HCT116 (cell line): ENCODE results near the gene TULP4. TPM values are rescaled to one million over a fixed set of nuclear protein-coding genes. Genes with fewer than 3 reads are reported as not detected.
"Not testable (repeated sequence)": the region's sequence is repeated elsewhere in the genome, so short reads cannot be mapped to it uniquely, and the experiment has no call there.

Source experiments
- ATAC-seq: fragments of 200-7000 bp; cut with Tn5 transposase; 2 replicates; pipeline ENCODE4 v1.9.1; 2020; ENCODE audit warnings: mild to moderate bottlenecking, moderate library complexity
- BruUV-seq: library from RNA; stranded (reverse); fragments of 400-500 nt; replicated peaks from 2 replicates; lab custom pipeline; 2021; lab: Mats Ljungman, UMichigan
- CTCF ChIA-PET: fragments of 300-600 bp; sonication (Branson Sonifier 250); formaldehyde crosslinking; loops from one replicate; lab custom pipeline; 2021; ENCODE audit warnings: antibody characterized with exemption; lab: Charles Lee
- POLR2A ChIA-PET: fragments of 300-600, 350-600 bp; sonication (Branson Sonifier 250); formaldehyde crosslinking; loops from one replicate; lab custom pipeline; 2021; ENCODE audit warnings: antibody characterized with exemption; lab: Charles Lee
- RAD21 ChIA-PET, 2 experiments: fragments of 300-600 bp; sonication (Branson Sonifier 250); formaldehyde crosslinking; loops; one replicate each; lab custom pipeline; 2023; ENCODE audit warnings: low total read pairs in 2 of 2; ENCODE audit not compliant: uncharacterized antibody in 2 of 2, unreplicated experiment in 2 of 2, low non-redundant PET in 1 of 2; lab: Charles Lee
- DNase-seq: peaks from one replicate; pipeline ENCODE4 v3.0.0-alpha.2; 2010; ENCODE audit warnings: low read depth, low spot score
- H2AFZ ChIP-seq: fragments of 200-600 bp; shearing (Covaris generic), sonication (generic); 2 replicates; pipeline ENCODE4 v1.6.1; 2017; ENCODE audit warnings: low read depth, mixed run types, mixed read lengths, antibody characterized with exemption, low read length; ENCODE audit not compliant: poor library complexity, severe bottlenecking
- H3K27ac ChIP-seq: 2 replicates; pipeline ENCODE4 v1.5.1; 2012; ENCODE audit warnings: low read depth, low read length
- H3K27me3 ChIP-seq: fragments of 200-600 bp; sonication (generic); 2 replicates; pipeline ENCODE4 v1.6.1; 2016; ENCODE audit warnings: mixed run types, low read length, mixed read lengths; ENCODE audit not compliant: insufficient read depth
- H3K36me3 ChIP-seq, 2 experiments: fragments of 200-500 bp in 1 of 2; fragments of 200-600 bp in 1 of 2; sonication (Bioruptor generic) in 1 of 2; sonication (generic) in 1 of 2; 2 replicates each; pipeline versions ENCODE4 v1.5.1 to v1.6.1; 2014 to 2016; ENCODE audit warnings: low read length in 2 of 2, inconsistent platforms in 1 of 2, mixed read lengths in 1 of 2, mixed run types in 1 of 2; ENCODE audit not compliant: insufficient read depth in 2 of 2, control insufficient read depth in 1 of 2
- H3K4me1 ChIP-seq, 2 experiments: fragments of 200-600 bp in 1 of 2; sonication (generic) in 1 of 2; 2 replicates each; pipeline versions ENCODE4 v1.5.1 to v1.6.1; 2012 to 2017; ENCODE audit warnings: low read length in 2 of 2, inconsistent platforms in 1 of 2, mild to moderate bottlenecking in 1 of 2, mixed read lengths in 1 of 2, mixed run types in 1 of 2, moderate library complexity in 1 of 2; ENCODE audit not compliant: insufficient read depth in 2 of 2, control insufficient read depth in 1 of 2
- H3K4me2 ChIP-seq: fragments of 200-600 bp; sonication (generic); 2 replicates; pipeline ENCODE4 v1.6.1; 2017; ENCODE audit warnings: mixed run types, low read length, mixed read lengths
- H3K4me3 ChIP-seq, 2 experiments: fragments of 200-600 bp in 1 of 2; sonication (generic) in 1 of 2; replicated peaks in 1 of 2; 2 replicates each; pipeline ENCODE4 v1.5.1; 2011 to 2016; ENCODE audit warnings: low read length in 2 of 2, control low read depth in 1 of 2, low read depth in 1 of 2, mild to moderate bottlenecking in 1 of 2, mixed read lengths in 1 of 2, mixed run types in 1 of 2
- H3K79me2 ChIP-seq: fragments of 200-600 bp; sonication (generic); 2 replicates; pipeline ENCODE4 v1.6.1; 2017; ENCODE audit warnings: mild to moderate bottlenecking, mixed run types, low read length, moderate library complexity, mixed read lengths; ENCODE audit not compliant: insufficient read depth
- H3K9ac ChIP-seq: fragments of 200-600 bp; sonication (generic); 2 replicates; pipeline ENCODE4 v1.6.1; 2016; ENCODE audit warnings: low read length, mixed read lengths
- H3K9me2 ChIP-seq: fragments of 200-600 bp; sonication (generic), shearing (Covaris generic); 2 replicates; pipeline ENCODE4 v1.6.1; 2017; ENCODE audit warnings: mixed run types, mild to moderate bottlenecking, moderate library complexity; ENCODE audit not compliant: insufficient read depth
- H3K9me3 ChIP-seq, 2 experiments: fragments of 200-500 bp in 1 of 2; fragments of 200-600 bp in 1 of 2; sonication (Bioruptor generic) in 1 of 2; sonication (generic) in 1 of 2; 2 replicates each; pipeline ENCODE4 v1.6.1; 2014 to 2017; ENCODE audit warnings: low read length in 2 of 2, mixed read lengths in 2 of 2, inconsistent platforms in 1 of 2, low read depth in 1 of 2, mild to moderate bottlenecking in 1 of 2, mixed run types in 1 of 2, moderate library complexity in 1 of 2; ENCODE audit not compliant: control insufficient read depth in 1 of 2, insufficient read depth in 1 of 2
- H4K20me1 ChIP-seq: fragments of 200-600 bp; sonication (generic), shearing (Covaris generic); 2 replicates; pipeline ENCODE4 v1.6.1; 2017; ENCODE audit warnings: mixed run types, mild to moderate bottlenecking, moderate library complexity; ENCODE audit not compliant: insufficient read depth
- intact Hi-C: fragments of 100-400 bp; cut with micrococcal nuclease; formaldehyde crosslinking; loops from 2 replicates; pipeline ENCODE4 v1.10.0; 2022
- total RNA-seq: library from RNA; stranded (reverse); gene quantifications from one replicate; pipeline ENCODE4 v1.2.1, GENCODE V29; 2021; ENCODE audit not compliant: unreplicated experiment

The TULP4 gene
- total RNA-seq, 1 experiment from 2014 or later = 70.8 TPM

DNA sequence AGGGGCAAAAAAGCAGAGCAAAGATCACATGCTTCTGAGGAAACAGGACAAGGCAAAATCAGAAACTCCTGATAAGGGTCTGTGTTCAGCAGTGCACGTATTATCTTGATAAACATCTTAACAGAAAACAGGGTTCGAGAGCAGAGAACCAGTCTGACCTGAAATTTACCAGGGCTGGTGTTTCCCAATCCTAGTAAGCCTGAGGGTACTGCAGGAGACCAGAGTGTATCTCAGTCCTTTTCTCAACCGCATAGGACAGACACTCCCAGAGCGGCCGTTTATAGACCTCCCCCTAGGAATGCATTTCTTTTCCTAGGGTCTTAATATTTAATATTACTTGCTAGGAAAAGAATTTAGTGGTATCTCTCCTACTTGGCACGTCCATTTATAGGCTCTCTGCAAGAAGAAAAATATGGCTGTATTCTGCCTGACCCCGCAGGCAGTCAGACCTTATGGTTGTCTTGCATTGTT is 15.4 kb upstream of the TULP4 start:
- H3K4me1 ChIP-seq, H3K79me2 ChIP-seq, H4K20me1 ChIP-seq, POLR2A ChIA-PET, H3K9ac ChIP-seq, RAD21 ChIA-PET, H2AFZ ChIP-seq, H3K4me3 ChIP-seq, H3K4me2 ChIP-seq, H3K27me3 ChIP-seq, DNase-seq, H3K9me2 ChIP-seq, H3K9me3 ChIP-seq, ATAC-seq, BruUV-seq, H3K27ac ChIP-seq, intact Hi-C loops, CTCF ChIA-PET: not testable (repeated sequence)
- peaks cover 0 to 11% of the 10 kb centered on the region in 2 experiments; a peak in 2 of 4 replicates for H3K36me3 ChIP-seq

DNA sequence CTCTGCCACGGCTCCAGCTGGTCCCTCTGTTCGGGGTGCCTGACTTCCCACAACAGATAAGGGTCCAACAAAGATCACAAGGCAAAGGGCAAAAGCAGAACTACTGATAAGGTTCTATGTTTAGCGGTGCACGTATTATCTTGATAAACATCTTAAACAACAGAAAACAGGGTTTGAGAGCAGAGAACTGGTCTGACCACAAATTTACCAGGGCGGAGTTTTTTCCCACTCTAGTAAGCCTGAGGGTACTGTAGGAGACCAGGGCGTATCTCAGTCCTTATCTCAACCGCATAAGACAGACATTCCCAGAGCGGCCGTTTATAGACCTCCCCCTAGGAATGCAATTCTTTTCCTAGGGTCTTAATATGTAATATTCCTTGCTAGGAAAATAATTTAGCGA is 14.6 kb upstream of the TULP4 start:
- CTCF ChIA-PET, H3K27ac ChIP-seq, intact Hi-C loops, H3K4me2 ChIP-seq, ATAC-seq, H3K4me3 ChIP-seq, H3K9me3 ChIP-seq, H3K27me3 ChIP-seq, POLR2A ChIA-PET, H3K9ac ChIP-seq, RAD21 ChIA-PET, DNase-seq, H4K20me1 ChIP-seq, H3K4me1 ChIP-seq, BruUV-seq, H2AFZ ChIP-seq, H3K9me2 ChIP-seq, H3K79me2 ChIP-seq: not testable (repeated sequence)
- peaks cover 0 to 11% of the 10 kb centered on the region in 2 experiments; a peak in 2 of 4 replicates for H3K36me3 ChIP-seq
